Activated naive CD8-positive, alpha-beta T cell treated with anti-CD3 and anti-CD28 coated beads, Interleukin-2, amount 50 U/mL, for 24 hours (primary cell): Measurements from ENCODE around the gene PDLIM5.
"Not testable (repeated sequence)": the region's sequence is repeated elsewhere in the genome, so short reads cannot be mapped to it uniquely, and the experiment has no call there.

Experiments
- ATAC-seq: fragments of 150-1000 bp; cut with Tn5 transposase; one replicate; pipeline ENCODE4 v1.10.0; 2021
- DNase-seq: peaks from one replicate; pipeline ENCODE4 v3.0.0; 2021
- H3K27ac Mint-ChIP-seq: one replicate; pipeline ENCODE4 v1.8.0; 2021; ENCODE audit warnings: mild to moderate bottlenecking, mixed read lengths
- H3K27me3 Mint-ChIP-seq: one replicate; pipeline ENCODE4 v1.8.0; 2021; ENCODE audit warnings: mixed read lengths
- H3K36me3 Mint-ChIP-seq: one replicate; pipeline ENCODE4 v1.8.0; 2021; ENCODE audit warnings: low read depth, mixed read lengths
- H3K4me1 Mint-ChIP-seq: one replicate; pipeline ENCODE4 v1.8.0; 2021; ENCODE audit warnings: mixed read lengths
- H3K4me3 Mint-ChIP-seq: one replicate; pipeline ENCODE4 v1.8.0; 2021; ENCODE audit warnings: mild to moderate bottlenecking, moderate library complexity, mixed read lengths
- H3K9me3 Mint-ChIP-seq: one replicate; pipeline ENCODE4 v1.8.0; 2021; ENCODE audit warnings: mixed read lengths

PDLIM5 gene

GRCh38 chr4:94508806-94509205, 57.1 kb downstream of the PDLIM5 start:
- Mint-ChIP-seq H3K4me1 (peaks cover 18% of the 10 kb centered on the region), H3K27me3 (no peaks in the 10 kb centered on the region), H3K9me3 (no peaks in the 10 kb centered on the region), H3K36me3 (peaks cover 5% of the 10 kb centered on the region), H3K27ac (no peak overlapping the region), H3K4me3 (no peak overlapping the region)
- no peak for ATAC-seq
- DNase-seq: no peak

GRCh38 chr4:94511591-94511990, 59.8 kb downstream of the PDLIM5 start:
- Mint-ChIP-seq H3K27ac (no peak overlapping the region), H3K4me3 (no peak overlapping the region), H3K27me3 (no peaks in the 10 kb centered on the region), H3K36me3 (peaks cover 5% of the 10 kb centered on the region), H3K9me3 (no peaks in the 10 kb centered on the region), H3K4me1 (peaks cover 18% of the 10 kb centered on the region)
- no peak for ATAC-seq
- no peak for DNase-seq

- H3K9me3 Mint-ChIP-seq, ATAC-seq, H3K27ac Mint-ChIP-seq, H3K4me1 Mint-ChIP-seq, H3K36me3 Mint-ChIP-seq, H3K4me3 Mint-ChIP-seq, DNase-seq, H3K27me3 Mint-ChIP-seq: not testable (repeated sequence)
Measured at GRCh38 chr4:94513532-94513931, 61.8 kb downstream of the PDLIM5 start.

- H3K36me3 Mint-ChIP-seq: no peaks in the 10 kb centered on the region
- no peaks in the 10 kb centered on the region for H3K27me3 Mint-ChIP-seq
- ATAC-seq (no peak), DNase-seq (no peak)
- no peak overlapping the region for H3K4me3 Mint-ChIP-seq
- peaks cover 11% of the 10 kb centered on the region for H3K4me1 Mint-ChIP-seq
- no peak overlapping the region for H3K27ac Mint-ChIP-seq
- H3K9me3 Mint-ChIP-seq: no peaks in the 10 kb centered on the region
Measured at GRCh38 chr4:94515365-94515764, 63.6 kb downstream of the PDLIM5 start.

GRCh38 chr4:94516067-94516466, 64.3 kb downstream of the PDLIM5 start:
- H3K9me3 Mint-ChIP-seq: no peaks in the 10 kb centered on the region
- H3K27me3 Mint-ChIP-seq: no peaks in the 10 kb centered on the region
- H3K36me3 Mint-ChIP-seq: no peaks in the 10 kb centered on the region
- DNase-seq (no peak), ATAC-seq (no peak)
- H3K4me1 Mint-ChIP-seq: peaks cover 12% of the 10 kb centered on the region
- no peak overlapping the region for H3K27ac Mint-ChIP-seq
- no peak overlapping the region for H3K4me3 Mint-ChIP-seq

- DNase-seq (no peak), ATAC-seq (no peak)
- Mint-ChIP-seq H3K9me3 (no peaks in the 10 kb centered on the region), H3K4me3 (no peak overlapping the region), H3K27me3 (no peaks in the 10 kb centered on the region), H3K4me1 (peaks cover 12% of the 10 kb centered on the region), H3K36me3 (no peaks in the 10 kb centered on the region), H3K27ac (no peak overlapping the region)
Measured at GRCh38 chr4:94516999-94517398, 65.3 kb downstream of the PDLIM5 start.

GRCh38 chr4:94517492-94517891, 65.8 kb downstream of the PDLIM5 start:
- Mint-ChIP-seq H3K4me3 (no peak overlapping the region), H3K36me3 (no peaks in the 10 kb centered on the region), H3K4me1 (peaks cover 12% of the 10 kb centered on the region), H3K27me3 (no peaks in the 10 kb centered on the region), H3K9me3 (no peaks in the 10 kb centered on the region), H3K27ac (no peak overlapping the region)
- ATAC-seq (no peak), DNase-seq (no peak)

- Mint-ChIP-seq H3K27ac (no peak overlapping the region), H3K36me3 (no peaks in the 10 kb centered on the region), H3K9me3 (no peaks in the 10 kb centered on the region), H3K4me3 (no peak overlapping the region), H3K27me3 (no peaks in the 10 kb centered on the region), H3K4me1 (peaks cover 12% of the 10 kb centered on the region)
- ATAC-seq (no peak), DNase-seq (no peak)
Measured at GRCh38 chr4:94519019-94519418, 67.3 kb downstream of the PDLIM5 start.

GRCh38 chr4:94519925-94520789, 68.4 kb downstream of the PDLIM5 start:
- H3K4me1 Mint-ChIP-seq: peaks cover 12% of the 10 kb centered on the region
- H3K27me3 Mint-ChIP-seq: no peaks in the 10 kb centered on the region
- no peaks in the 10 kb centered on the region for H3K36me3 Mint-ChIP-seq
- H3K9me3 Mint-ChIP-seq: no peaks in the 10 kb centered on the region
- DNase-seq (no peak), ATAC-seq (no peak)
- no peak overlapping the region for H3K27ac Mint-ChIP-seq
- no peak overlapping the region for H3K4me3 Mint-ChIP-seq

GRCh38 chr4:94523033-94523580, 71.4 kb downstream of the PDLIM5 start:
- no peaks in the 10 kb centered on the region for H3K36me3 Mint-ChIP-seq
- H3K4me3 Mint-ChIP-seq: no peak overlapping the region
- no peaks in the 10 kb centered on the region for H3K27me3 Mint-ChIP-seq
- no peak for DNase-seq
- no peak overlapping the region for H3K27ac Mint-ChIP-seq
- no peak for ATAC-seq
- H3K9me3 Mint-ChIP-seq: no peaks in the 10 kb centered on the region
- peaks cover 12% of the 10 kb centered on the region for H3K4me1 Mint-ChIP-seq

GRCh38 chr4:94523617-94524016, 71.9 kb downstream of the PDLIM5 start:
- Mint-ChIP-seq H3K4me1 (peaks cover 11% of the 10 kb centered on the region), H3K27ac (no peak overlapping the region), H3K4me3 (no peak overlapping the region), H3K36me3 (no peaks in the 10 kb centered on the region), H3K9me3 (no peaks in the 10 kb centered on the region), H3K27me3 (no peaks in the 10 kb centered on the region)
- no peak for ATAC-seq
- DNase-seq: no peak

GRCh38 chr4:94525993-94526728, 74.4 kb downstream of the PDLIM5 start:
- Mint-ChIP-seq H3K27ac (no peak overlapping the region), H3K4me1 (no peaks in the 10 kb centered on the region), H3K4me3 (no peak overlapping the region), H3K9me3 (no peaks in the 10 kb centered on the region), H3K27me3 (no peaks in the 10 kb centered on the region), H3K36me3 (peaks cover 2% of the 10 kb centered on the region)
- no peak for ATAC-seq
- no peak for DNase-seq

GRCh38 chr4:94527556-94528233, 76.0 kb downstream of the PDLIM5 start:
- Mint-ChIP-seq H3K9me3 (no peaks in the 10 kb centered on the region), H3K4me3 (no peak overlapping the region), H3K27me3 (no peaks in the 10 kb centered on the region), H3K36me3 (peaks cover 2% of the 10 kb centered on the region), H3K27ac (no peak overlapping the region), H3K4me1 (no peaks in the 10 kb centered on the region)
- no peak for ATAC-seq
- DNase-seq: no peak

GRCh38 chr4:94528792-94529451, 77.2 kb downstream of the PDLIM5 start:
- Mint-ChIP-seq H3K36me3 (peaks cover 2% of the 10 kb centered on the region), H3K27ac (no peak overlapping the region), H3K9me3 (no peaks in the 10 kb centered on the region), H3K27me3 (no peaks in the 10 kb centered on the region), H3K4me1 (peaks cover 2% of the 10 kb centered on the region), H3K4me3 (no peak overlapping the region)
- no peak for ATAC-seq
- DNase-seq: no peak
